SH-SY5Y (cell line): Measurements from ENCODE around the gene P2RX6.

ENCODE experiments used
- GATA2 ChIP-seq: IDR thresholded peaks from 2 replicates; pipeline ENCODE4 v1.6.1; 2011; ENCODE audit warnings: mild to moderate bottlenecking, low read depth, low read length
- GATA3 ChIP-seq: IDR thresholded peaks from 2 replicates; pipeline ENCODE4 v1.6.1; 2011; ENCODE audit warnings: low read depth, mild to moderate bottlenecking, low read length, moderate library complexity

Gene P2RX6

DNA sequence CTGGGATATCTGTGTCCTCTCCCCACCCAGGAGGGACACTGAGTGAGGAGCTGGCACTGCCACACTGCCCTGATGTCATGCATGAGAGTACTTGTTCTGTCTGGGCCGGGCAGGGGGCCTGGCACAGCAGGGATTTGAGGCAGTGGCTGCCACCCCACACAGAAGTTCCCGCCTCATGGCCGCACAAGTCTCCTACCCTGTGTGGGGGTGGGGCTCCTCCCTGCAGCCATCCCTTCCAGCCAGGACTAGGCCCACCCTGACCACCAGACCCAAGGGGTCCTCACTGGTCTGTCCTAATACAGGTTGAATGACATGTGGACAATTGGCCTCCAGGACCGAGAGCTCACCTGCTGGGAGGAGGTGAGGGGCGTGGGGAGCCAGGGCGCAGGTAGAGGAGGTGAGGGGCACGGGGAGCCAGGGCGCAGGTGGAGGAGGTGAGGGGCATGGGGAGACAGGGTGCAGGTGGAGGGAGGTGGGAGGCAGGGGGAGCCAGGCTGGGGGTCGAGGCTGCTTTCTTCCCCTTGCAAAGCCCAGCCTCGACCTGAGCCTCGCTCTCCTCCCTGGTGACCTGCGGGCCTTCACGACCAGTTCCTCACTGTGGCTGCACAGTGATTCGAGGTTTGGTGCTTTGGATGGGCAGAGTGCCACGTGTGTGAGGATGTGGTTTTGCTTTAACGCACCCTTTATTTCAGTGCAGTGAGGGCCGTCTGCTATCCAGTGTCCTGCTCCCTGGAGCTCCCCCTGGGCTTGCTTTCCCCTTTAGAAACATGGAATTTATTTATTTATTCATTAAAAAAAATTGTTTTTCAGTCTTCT is 25.4 kb upstream of the P2RX6 start:
- TF ChIP-seq GATA3 (no peak), GATA2 (no peak)

DNA sequence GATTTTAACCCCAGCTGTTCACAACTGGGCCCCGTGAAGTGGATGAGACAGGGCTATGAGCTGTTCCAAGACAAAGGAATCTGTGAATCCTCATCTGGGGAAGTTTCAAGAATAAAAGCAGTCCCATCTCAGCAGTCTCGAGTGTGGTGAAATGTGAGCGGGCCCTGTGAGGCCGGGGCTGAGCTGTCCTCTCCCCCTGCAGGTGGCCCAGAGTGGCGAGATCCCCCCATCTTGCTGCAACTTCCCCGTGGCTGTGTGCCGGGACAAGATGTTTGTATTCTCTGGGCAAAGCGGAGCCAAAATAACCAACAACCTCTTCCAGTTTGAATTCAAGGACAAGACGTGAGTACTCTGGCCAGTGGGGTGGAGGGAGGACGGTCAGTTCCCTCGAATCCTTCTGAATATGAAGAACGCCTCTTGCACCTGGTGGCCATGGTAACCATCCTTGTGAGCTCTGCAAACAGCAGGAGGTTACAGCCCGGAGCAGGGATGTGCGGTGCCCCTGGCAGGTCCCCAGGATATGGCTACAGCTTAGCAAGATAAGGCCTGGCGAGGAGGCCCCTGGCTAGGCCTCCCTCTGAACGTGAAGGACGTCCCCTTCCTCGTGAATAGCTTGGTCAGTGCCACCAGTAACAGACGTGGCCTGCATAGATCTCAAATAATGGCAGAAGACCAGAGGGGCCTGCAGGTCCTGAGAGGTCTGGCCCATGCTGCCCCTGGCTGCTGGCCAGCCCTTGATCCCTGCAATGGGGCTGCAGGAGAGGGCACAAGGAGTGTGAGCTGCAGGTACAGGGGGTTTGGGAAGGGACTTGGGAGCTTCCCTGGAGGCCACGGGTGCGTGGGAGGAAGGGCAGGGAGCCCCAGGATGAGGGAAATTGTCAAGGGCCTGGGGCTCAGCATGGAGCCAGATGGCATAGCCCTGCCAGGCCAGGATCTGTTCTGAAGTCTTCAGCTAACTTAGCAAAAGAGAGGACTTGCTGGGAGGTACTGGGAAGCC is 24.5 kb upstream of the P2RX6 start:
- no peak for TF ChIP-seq GATA2
- no peak for TF ChIP-seq GATA3

- TF ChIP-seq GATA3 (no peak), GATA2 (no peak)
Observed at GRCh38 chr22:20991252-20992055, 23.5 kb upstream of the P2RX6 start.

- TF ChIP-seq GATA3 (no peak), GATA2 (no peak)
Observed at GRCh38 chr22:20992056-20992442, 22.9 kb upstream of the P2RX6 start.

DNA sequence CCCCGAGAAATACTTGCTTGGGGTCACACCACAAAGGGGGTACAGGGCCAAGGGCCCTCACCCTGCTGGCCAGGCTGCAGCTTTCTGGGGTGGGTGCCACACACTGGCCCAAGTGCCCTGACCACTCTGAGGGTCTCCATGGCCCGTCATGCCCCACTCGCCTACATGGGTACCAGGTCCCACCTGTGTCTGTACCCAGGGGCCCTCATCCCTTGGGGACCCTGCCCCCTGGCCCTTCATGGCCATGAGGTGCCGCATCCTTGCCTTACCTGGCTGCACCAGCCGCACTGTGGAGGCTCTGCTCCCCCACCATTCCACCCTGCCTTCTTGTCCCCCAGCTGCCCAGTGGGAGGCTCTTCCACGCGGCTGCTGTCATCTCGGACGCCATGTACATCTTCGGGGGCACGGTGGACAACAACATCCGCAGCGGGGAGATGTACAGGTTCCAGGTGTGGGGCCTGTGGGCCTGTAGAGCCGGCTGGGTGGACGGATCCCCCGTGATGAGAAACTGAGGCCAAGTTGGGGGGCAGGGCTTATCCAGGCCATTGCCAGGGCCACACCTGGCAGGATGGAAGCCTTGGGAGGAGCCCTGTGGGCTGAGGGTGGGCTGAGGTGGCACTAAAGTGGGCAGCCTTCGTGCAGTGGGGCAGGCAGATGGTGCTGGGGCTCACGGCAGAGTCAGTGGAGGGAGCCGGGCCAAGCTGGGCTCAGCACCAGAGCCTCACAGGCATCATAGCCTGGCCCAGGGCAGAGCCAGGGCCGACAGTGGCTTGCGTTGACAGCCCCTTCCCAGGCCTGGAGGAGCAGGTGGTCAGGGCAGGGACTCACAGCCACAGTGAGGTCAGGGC is 22.3 kb upstream of the P2RX6 start:
- TF ChIP-seq GATA3: no peak
- no peak for TF ChIP-seq GATA2

DNA sequence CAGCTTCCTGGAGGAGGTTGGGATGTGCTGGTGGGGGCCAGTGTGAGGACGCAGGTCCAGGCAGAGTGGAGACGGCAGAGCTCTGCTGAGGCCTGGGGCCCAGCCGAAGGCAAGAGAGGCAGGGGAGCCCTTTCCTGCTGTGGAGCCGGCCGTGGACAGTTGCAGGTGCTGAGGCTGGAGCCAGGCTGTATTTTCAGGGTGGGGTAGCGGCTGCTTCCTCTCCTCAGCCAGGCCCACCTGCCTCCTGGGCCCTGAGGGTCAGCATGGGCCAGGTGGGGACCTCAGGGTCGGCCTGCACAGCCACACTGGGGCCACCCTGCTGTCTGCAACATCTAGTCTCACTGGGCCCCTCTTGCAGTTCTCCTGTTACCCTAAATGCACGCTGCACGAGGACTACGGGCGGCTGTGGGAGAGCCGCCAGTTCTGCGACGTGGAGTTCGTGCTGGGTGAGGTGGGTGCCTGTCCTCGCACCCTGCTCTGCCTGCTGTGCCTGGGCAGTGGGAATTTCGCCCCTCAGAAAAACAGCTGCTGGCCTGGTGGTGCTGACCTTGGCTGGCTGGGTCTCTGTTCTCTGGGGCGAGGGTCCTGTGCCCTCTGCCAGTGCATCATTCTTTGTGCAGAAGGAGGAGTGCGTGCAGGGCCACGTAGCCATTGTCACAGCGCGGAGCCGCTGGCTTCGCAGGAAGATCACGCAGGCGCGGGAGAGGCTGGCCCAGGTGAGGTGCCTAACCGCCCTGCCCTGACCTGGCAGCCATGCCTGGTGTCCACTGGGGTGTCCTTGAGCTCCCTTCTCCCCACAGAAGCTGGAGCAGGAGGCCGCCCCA is 21.4 kb upstream of the P2RX6 start:
- no peak for TF ChIP-seq GATA3

- TF ChIP-seq GATA3 (no peak), GATA2 (no peak)
Observed at GRCh38 chr22:20994128-20994901, 20.6 kb upstream of the P2RX6 start.

GRCh38 chr22:20994902-20995241 is 20.1 kb upstream of the P2RX6 start:
- TF ChIP-seq GATA2 (no peak), GATA3 (no peak)

DNA sequence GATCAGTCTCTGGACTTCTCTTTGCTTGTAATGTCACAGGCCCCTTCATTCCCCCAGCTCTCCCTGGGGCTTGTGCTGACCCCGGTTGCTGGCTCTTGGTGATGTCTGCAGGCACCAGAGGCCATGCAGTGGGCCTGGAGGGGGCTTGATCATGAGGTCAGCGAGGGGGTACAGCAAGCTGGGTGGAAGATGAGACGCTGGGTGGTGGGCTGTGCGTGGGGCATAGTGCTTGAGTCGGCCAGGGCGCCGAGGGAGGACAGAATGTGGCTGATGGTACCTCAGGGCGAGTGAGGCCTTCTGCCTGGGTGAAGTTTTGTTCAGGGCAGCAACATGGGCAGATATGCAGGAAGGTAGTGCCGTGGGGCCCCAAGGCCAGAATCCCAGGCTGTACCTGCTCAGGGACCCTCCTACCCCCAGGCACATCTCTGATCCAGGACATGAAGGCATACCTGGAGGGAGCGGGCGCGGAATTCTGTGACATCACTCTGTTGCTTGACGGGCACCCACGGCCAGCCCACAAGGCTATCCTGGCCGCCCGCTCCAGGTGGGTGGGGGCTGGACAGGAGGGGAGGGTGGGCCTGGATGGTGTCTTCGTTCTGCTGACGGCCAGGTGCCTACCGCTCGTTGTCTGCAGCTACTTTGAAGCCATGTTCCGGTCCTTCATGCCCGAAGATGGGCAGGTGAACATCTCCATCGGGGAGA is 19.5 kb upstream of the P2RX6 start:
- TF ChIP-seq GATA2 (no peak), GATA3 (no peak)

DNA sequence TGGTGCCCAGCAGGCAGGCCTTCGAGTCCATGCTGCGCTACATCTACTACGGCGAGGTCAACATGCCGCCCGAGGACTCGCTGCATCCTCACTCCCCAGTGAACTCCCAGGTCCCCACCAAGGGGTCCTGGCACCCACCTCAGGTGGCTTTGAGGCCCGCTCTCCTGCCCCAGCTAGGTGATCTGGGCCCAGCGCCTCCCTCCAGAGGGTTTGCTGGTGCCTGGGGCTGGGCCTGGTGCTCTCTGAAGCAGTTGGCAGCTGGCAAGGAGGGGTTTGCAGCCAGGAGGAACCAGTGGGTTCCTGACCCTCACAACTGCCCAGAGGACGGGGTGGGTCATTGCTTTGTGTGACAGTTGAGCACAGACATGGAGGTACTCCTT is 18.9 kb upstream of the P2RX6 start:
- TF ChIP-seq GATA3: no peak
- no peak for TF ChIP-seq GATA2
